ENCODE results near the gene DCAF11. TPM values are rescaled to one million over a fixed set of nuclear protein-coding genes. Genes with fewer than 3 reads are reported as not detected.

The DCAF11 gene
- total and polyA plus RNA-seq, 2 of the 13 experiments (the other 11 are each of a cell fraction or from before 2014, with no cell fraction given): 150 to 257 TPM

DNA sequence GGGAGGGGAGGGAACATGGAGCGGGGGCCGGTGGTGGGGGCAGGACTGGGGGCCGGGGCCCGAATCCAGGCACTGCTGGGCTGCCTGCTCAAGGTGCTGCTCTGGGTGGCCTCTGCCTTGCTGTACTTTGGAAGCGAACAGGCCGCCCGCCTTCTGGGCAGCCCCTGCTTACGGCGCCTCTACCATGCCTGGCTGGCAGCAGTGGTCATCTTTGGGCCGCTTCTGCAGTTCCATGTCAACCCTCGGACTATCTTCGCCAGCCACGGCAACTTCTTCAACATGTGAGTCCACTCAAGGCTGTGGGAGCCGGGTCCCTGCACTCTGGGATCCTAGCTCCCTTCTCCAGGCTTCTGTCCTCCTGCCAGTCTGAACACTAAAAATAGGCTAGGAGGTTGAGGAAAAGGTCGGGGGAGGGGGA, 17.0 kb downstream of the DCAF11 start:
- Histone ChIP-seq H3K79me2 (ENCODE audit: insufficient read depth, low read length) (peaks cover 5% of the 10 kb centered on the region), H3K27ac (ENCODE audit: extremely low read length, insufficient read depth, low read length) (peak overlapping the region; percentile 48), H3K9me3 (ENCODE audit: low read length) (no peaks in the 10 kb centered on the region), H3K4me1 (ENCODE audit: insufficient read depth, low read length) (peaks cover 53% of the 10 kb centered on the region), H3K9ac (ENCODE audit: insufficient read depth, low read depth, low read length) (no peak overlapping the region; the same call in 1 of the 2 replicates), H3K4me3 (replicated peaks in 1 of 3; ENCODE audit: insufficient read depth in 1 of 3, low read depth in 2 of 3, low read length in 3 of 3) (no peak overlapping the region), H3K36me3 (replicated peaks in 1 of 2; ENCODE audit: control insufficient read depth in 1 of 2, insufficient read depth in 2 of 2, low read length in 2 of 2) (no peaks in the 10 kb centered on the region), H4K20me1 (ENCODE audit: insufficient read depth, low read length) (peaks cover under 1% of the 10 kb centered on the region; the same call in 1 of the 2 replicates), H3K27me3 (ENCODE audit: control insufficient read depth in 1 of 2, insufficient read depth in 2 of 2, low read length in 2 of 2) (no peaks in the 10 kb centered on the region; a peak in 1 of 5 replicates), H2AFZ (ENCODE audit: low read length) (no peak overlapping the region), H3K4me2 (ENCODE audit: low read depth, low read length) (peak overlapping the region; percentile 16)
- BruUV-seq (replicated peaks): no TSS peak
- DNase-seq (ENCODE audit: low spot score) (no peak), ATAC-seq (peak; percentile 0; the same call in 2 of the 3 replicates), FAIRE-seq (no peak)
- CTCF ChIA-PET (ENCODE audit: low intra/inter-chr PET ratio, low total read pairs): no interaction called here
- POLR2A ChIA-PET: interaction anchor here (0.6 to 22.7 kb wide), 8 partner anchors 9 to 79 kb away, joined by 3 to 977 read pairs (median 11); partner anchors contain the start of genes DCAF11, EMC9, IRF9 and NRL
- intact Hi-C loops (cut with micrococcal nuclease; ENCODE audit: unreplicated experiment) (no loop called here), in situ Hi-C loops (cut with HindIII; ENCODE audit: extremely low pct_ligation_motif_present, low pct_unique_long_range_greater_than_20kb) (loop anchor here (25.0 kb wide), 1 partner anchor 819 kb away; the partner anchor contains the start of genes BCL2L2, PABPN1 and PPP1R3E)
- 77% methylated on average over 15 of the region's 15 CpGs for WGBS (ENCODE audit: low lambda C conversion rate)
- TF ChIP-seq ELK4 (CRISPR knock-in tag; IDR thresholded peaks at IDR 0.05; ENCODE audit: borderline replicate concordance) (no peak), SPEN (CRISPR knock-in tag; IDR thresholded peaks at IDR 0.05; ENCODE audit: low read depth) (no peak), FOSL2 (CRISPR knock-in tag; IDR thresholded peaks at IDR 0.05) (no peak), ZNF230 (CRISPR knock-in tag; IDR thresholded peaks at IDR 0.05) (no peak), ZNF260 (CRISPR knock-in tag; IDR thresholded peaks at IDR 0.05; ENCODE audit: borderline replicate concordance, low read depth) (no peak), RFX5 (IDR thresholded peaks at IDR 0.05; ENCODE audit: low read depth, low read length) (no peak), HIC2 (CRISPR knock-in tag; IDR thresholded peaks at IDR 0.05; ENCODE audit: low read depth) (peak; percentile 10; the same call in 1 of the 2 replicates), POLR2G (IDR thresholded peaks at IDR 0.05; ENCODE audit: low read depth, low read length) (no peak), MYNN (CRISPR knock-in tag; IDR thresholded peaks at IDR 0.05; ENCODE audit: low read depth) (no peak), ZNF776 (CRISPR knock-in tag; IDR thresholded peaks at IDR 0.05) (no peak), ZNF775 (CRISPR knock-in tag; IDR thresholded peaks at IDR 0.05; ENCODE audit: borderline replicate concordance) (no peak), ZNF768 (CRISPR knock-in tag; IDR thresholded peaks at IDR 0.05) (peak; percentile 51; the same call in 1 of the 2 replicates), ZFX (CRISPR knock-in tag; IDR thresholded peaks at IDR 0.05; ENCODE audit: low read depth) (no peak), MXD1 (CRISPR knock-in tag; IDR thresholded peaks at IDR 0.05) (peak; percentile 45; the same call in 1 of the 2 replicates)
- TF ChIP-seq, protein P1, sequence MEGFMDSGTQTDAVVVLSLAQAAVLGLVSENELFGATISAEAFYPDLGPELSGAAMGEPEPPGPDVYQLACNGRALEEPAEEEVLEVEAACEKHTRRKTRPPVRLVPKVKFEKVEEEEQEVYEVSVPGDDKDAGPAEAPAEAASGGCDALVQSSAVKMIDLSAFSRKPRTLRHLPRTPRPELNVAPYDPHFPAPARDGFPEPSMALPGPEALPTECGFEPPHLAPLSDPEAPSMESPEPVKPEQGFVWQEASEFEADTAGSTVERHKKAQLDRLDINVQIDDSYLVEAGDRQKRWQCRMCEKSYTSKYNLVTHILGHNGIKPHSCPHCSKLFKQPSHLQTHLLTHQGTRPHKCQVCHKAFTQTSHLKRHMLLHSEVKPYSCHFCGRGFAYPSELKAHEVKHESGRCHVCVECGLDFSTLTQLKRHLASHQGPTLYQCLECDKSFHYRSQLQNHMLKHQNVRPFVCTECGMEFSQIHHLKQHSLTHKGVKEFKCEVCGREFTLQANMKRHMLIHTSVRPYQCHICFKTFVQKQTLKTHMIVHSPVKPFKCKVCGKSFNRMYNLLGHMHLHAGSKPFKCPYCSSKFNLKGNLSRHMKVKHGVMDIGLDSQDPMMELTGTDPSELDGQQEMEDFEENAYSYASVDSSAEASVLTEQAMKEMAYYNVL (CRISPR knock-in tag; IDR thresholded peaks at IDR 0.05; ENCODE audit: borderline replicate concordance): peak; percentile 78; the same call in 1 of the 2 replicates
- TF ChIP-seq, protein P2, sequence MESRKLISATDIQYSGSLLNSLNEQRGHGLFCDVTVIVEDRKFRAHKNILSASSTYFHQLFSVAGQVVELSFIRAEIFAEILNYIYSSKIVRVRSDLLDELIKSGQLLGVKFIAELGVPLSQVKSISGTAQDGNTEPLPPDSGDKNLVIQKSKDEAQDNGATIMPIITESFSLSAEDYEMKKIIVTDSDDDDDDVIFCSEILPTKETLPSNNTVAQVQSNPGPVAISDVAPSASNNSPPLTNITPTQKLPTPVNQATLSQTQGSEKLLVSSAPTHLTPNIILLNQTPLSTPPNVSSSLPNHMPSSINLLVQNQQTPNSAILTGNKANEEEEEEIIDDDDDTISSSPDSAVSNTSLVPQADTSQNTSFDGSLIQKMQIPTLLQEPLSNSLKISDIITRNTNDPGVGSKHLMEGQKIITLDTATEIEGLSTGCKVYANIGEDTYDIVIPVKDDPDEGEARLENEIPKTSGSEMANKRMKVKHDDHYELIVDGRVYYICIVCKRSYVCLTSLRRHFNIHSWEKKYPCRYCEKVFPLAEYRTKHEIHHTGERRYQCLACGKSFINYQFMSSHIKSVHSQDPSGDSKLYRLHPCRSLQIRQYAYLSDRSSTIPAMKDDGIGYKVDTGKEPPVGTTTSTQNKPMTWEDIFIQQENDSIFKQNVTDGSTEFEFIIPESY (CRISPR knock-in tag; IDR thresholded peaks at IDR 0.05): peak; percentile 79
